HCT116 (cell line): Measurements from ENCODE around the gene CACNA1F. TPM values are rescaled to one million over a fixed set of nuclear protein-coding genes. Genes with fewer than 3 reads are reported as not detected.

Source experiments
- ATAC-seq: fragments of 200-7000 bp; cut with Tn5 transposase; 2 replicates; pipeline ENCODE4 v1.9.1; 2020; ENCODE audit warnings: mild to moderate bottlenecking, moderate library complexity
- BruUV-seq: library from RNA; stranded (reverse); fragments of 400-500 nt; replicated peaks from 2 replicates; lab custom pipeline; 2021; lab: Mats Ljungman, UMichigan
- CTCF ChIA-PET: fragments of 300-600 bp; sonication (Branson Sonifier 250); formaldehyde crosslinking; loops from one replicate; lab custom pipeline; 2021; ENCODE audit warnings: antibody characterized with exemption; lab: Charles Lee
- POLR2A ChIA-PET: fragments of 300-600, 350-600 bp; sonication (Branson Sonifier 250); formaldehyde crosslinking; loops from one replicate; lab custom pipeline; 2021; ENCODE audit warnings: antibody characterized with exemption; lab: Charles Lee
- RAD21 ChIA-PET, 2 experiments: fragments of 300-600 bp; sonication (Branson Sonifier 250); formaldehyde crosslinking; loops; one replicate each; lab custom pipeline; 2023; ENCODE audit warnings: low total read pairs in 2 of 2; ENCODE audit not compliant: uncharacterized antibody in 2 of 2, unreplicated experiment in 2 of 2, low non-redundant PET in 1 of 2; lab: Charles Lee
- DNase-seq: peaks from one replicate; pipeline ENCODE4 v3.0.0-alpha.2; 2010; ENCODE audit warnings: low read depth, low spot score
- H2AFZ ChIP-seq: fragments of 200-600 bp; shearing (Covaris generic), sonication (generic); 2 replicates; pipeline ENCODE4 v1.6.1; 2017; ENCODE audit warnings: low read depth, mixed run types, mixed read lengths, antibody characterized with exemption, low read length; ENCODE audit not compliant: poor library complexity, severe bottlenecking
- H3K27ac ChIP-seq: 2 replicates; pipeline ENCODE4 v1.5.1; 2012; ENCODE audit warnings: low read depth, low read length
- H3K27me3 ChIP-seq: fragments of 200-600 bp; sonication (generic); 2 replicates; pipeline ENCODE4 v1.6.1; 2016; ENCODE audit warnings: mixed run types, low read length, mixed read lengths; ENCODE audit not compliant: insufficient read depth
- H3K36me3 ChIP-seq, 2 experiments: fragments of 200-500 bp in 1 of 2; fragments of 200-600 bp in 1 of 2; sonication (Bioruptor generic) in 1 of 2; sonication (generic) in 1 of 2; 2 replicates each; pipeline versions ENCODE4 v1.5.1 to v1.6.1; 2014 to 2016; ENCODE audit warnings: low read length in 2 of 2, inconsistent platforms in 1 of 2, mixed read lengths in 1 of 2, mixed run types in 1 of 2; ENCODE audit not compliant: insufficient read depth in 2 of 2, control insufficient read depth in 1 of 2
- H3K4me1 ChIP-seq, 2 experiments: fragments of 200-600 bp in 1 of 2; sonication (generic) in 1 of 2; 2 replicates each; pipeline versions ENCODE4 v1.5.1 to v1.6.1; 2012 to 2017; ENCODE audit warnings: low read length in 2 of 2, inconsistent platforms in 1 of 2, mild to moderate bottlenecking in 1 of 2, mixed read lengths in 1 of 2, mixed run types in 1 of 2, moderate library complexity in 1 of 2; ENCODE audit not compliant: insufficient read depth in 2 of 2, control insufficient read depth in 1 of 2
- H3K4me2 ChIP-seq: fragments of 200-600 bp; sonication (generic); 2 replicates; pipeline ENCODE4 v1.6.1; 2017; ENCODE audit warnings: mixed run types, low read length, mixed read lengths
- H3K4me3 ChIP-seq, 2 experiments: fragments of 200-600 bp in 1 of 2; sonication (generic) in 1 of 2; replicated peaks in 1 of 2; 2 replicates each; pipeline ENCODE4 v1.5.1; 2011 to 2016; ENCODE audit warnings: low read length in 2 of 2, control low read depth in 1 of 2, low read depth in 1 of 2, mild to moderate bottlenecking in 1 of 2, mixed read lengths in 1 of 2, mixed run types in 1 of 2
- H3K79me2 ChIP-seq: fragments of 200-600 bp; sonication (generic); 2 replicates; pipeline ENCODE4 v1.6.1; 2017; ENCODE audit warnings: mild to moderate bottlenecking, mixed run types, low read length, moderate library complexity, mixed read lengths; ENCODE audit not compliant: insufficient read depth
- H3K9ac ChIP-seq: fragments of 200-600 bp; sonication (generic); 2 replicates; pipeline ENCODE4 v1.6.1; 2016; ENCODE audit warnings: low read length, mixed read lengths
- H3K9me2 ChIP-seq: fragments of 200-600 bp; sonication (generic), shearing (Covaris generic); 2 replicates; pipeline ENCODE4 v1.6.1; 2017; ENCODE audit warnings: mixed run types, mild to moderate bottlenecking, moderate library complexity; ENCODE audit not compliant: insufficient read depth
- H3K9me3 ChIP-seq, 2 experiments: fragments of 200-500 bp in 1 of 2; fragments of 200-600 bp in 1 of 2; sonication (Bioruptor generic) in 1 of 2; sonication (generic) in 1 of 2; 2 replicates each; pipeline ENCODE4 v1.6.1; 2014 to 2017; ENCODE audit warnings: low read length in 2 of 2, mixed read lengths in 2 of 2, inconsistent platforms in 1 of 2, low read depth in 1 of 2, mild to moderate bottlenecking in 1 of 2, mixed run types in 1 of 2, moderate library complexity in 1 of 2; ENCODE audit not compliant: control insufficient read depth in 1 of 2, insufficient read depth in 1 of 2
- H4K20me1 ChIP-seq: fragments of 200-600 bp; sonication (generic), shearing (Covaris generic); 2 replicates; pipeline ENCODE4 v1.6.1; 2017; ENCODE audit warnings: mixed run types, mild to moderate bottlenecking, moderate library complexity; ENCODE audit not compliant: insufficient read depth
- CBX3 ChIP-seq: IDR thresholded peaks from 2 replicates; pipeline ENCODE4 v1.6.1; 2012; ENCODE audit warnings: low read depth
- CEBPB ChIP-seq: IDR thresholded peaks from 2 replicates; pipeline ENCODE4 v1.6.1; 2012; ENCODE audit warnings: low read depth
- CTCF ChIP-seq, 3 experiments: fragments of 200-600 bp in 1 of 3; sonication (generic) in 1 of 3; IDR thresholded peaks in 2 of 3; conservative IDR thresholded peaks in 1 of 3; 2 replicates each; pipeline ENCODE4 v1.5.1; 2012 to 2017; ENCODE audit warnings: low read depth in 2 of 3, low read length in 2 of 3, antibody characterized with exemption in 1 of 3, borderline replicate concordance in 1 of 3, control low read depth in 1 of 3, mild to moderate bottlenecking in 1 of 3, mixed read lengths in 1 of 3, mixed run types in 1 of 3, moderate library complexity in 1 of 3; ENCODE audit not compliant: insufficient read depth in 1 of 3
- EGR1 ChIP-seq: IDR thresholded peaks from 2 replicates; pipeline ENCODE4 v1.6.1; 2012; ENCODE audit warnings: low read depth
- ELF1 ChIP-seq: IDR thresholded peaks from 2 replicates; pipeline ENCODE4 v1.6.1; 2012; ENCODE audit warnings: low read depth, borderline replicate concordance
- EZH2 ChIP-seq: fragments of 200-600 bp; sonication (generic); IDR thresholded peaks from 2 replicates; pipeline ENCODE4 v1.6.1; 2017; ENCODE audit warnings: antibody characterized with exemption, mixed run types
- FOSL1 ChIP-seq: IDR thresholded peaks from 2 replicates; pipeline ENCODE4 v1.6.1; 2012; ENCODE audit warnings: low read depth
- JUND ChIP-seq: IDR thresholded peaks from 2 replicates; pipeline ENCODE4 v1.6.1; 2012
- POLR2A ChIP-seq: IDR thresholded peaks from 2 replicates; pipeline ENCODE4 v1.7.0; 2011; ENCODE audit warnings: borderline replicate concordance; ENCODE audit not compliant: insufficient read depth, insufficient read length; ENCODE audit errors: extremely low read depth
- POLR2AphosphoS5 ChIP-seq: IDR thresholded peaks from 2 replicates; pipeline ENCODE4 v1.6.1; 2011; ENCODE audit warnings: mild to moderate bottlenecking, low read depth, low read length, moderate library complexity
- RAD21 ChIP-seq: IDR thresholded peaks from 2 replicates; pipeline ENCODE4 v1.6.1; 2012; ENCODE audit warnings: low read depth, mild to moderate bottlenecking
- SP1 ChIP-seq: IDR thresholded peaks from 2 replicates; pipeline ENCODE4 v1.6.1; 2012; ENCODE audit warnings: low read depth
- SRF ChIP-seq: IDR thresholded peaks from 2 replicates; pipeline ENCODE4 v1.6.1; 2012; ENCODE audit warnings: low read depth
- YY1 ChIP-seq: IDR thresholded peaks from 2 replicates; pipeline ENCODE4 v1.6.1; 2011; ENCODE audit warnings: low read length, low read depth, moderate library complexity, mild to moderate bottlenecking; ENCODE audit not compliant: insufficient replicate concordance; ENCODE audit errors: extremely low read depth
- ZBTB33 ChIP-seq: IDR thresholded peaks from 2 replicates; pipeline ENCODE4 v1.6.1; 2011; ENCODE audit warnings: mild to moderate bottlenecking, low read length, moderate library complexity; ENCODE audit not compliant: insufficient replicate concordance; ENCODE audit errors: extremely low read depth
- ZFX ChIP-seq: fragments of 450-650 bp; IDR thresholded peaks from 2 replicates; pipeline ENCODE4 v1.6.1; 2017
- ZNF274 ChIP-seq: fragments of 200-500 bp; sonication (Bioruptor generic); IDR thresholded peaks from 2 replicates; pipeline ENCODE4 v1.6.1; 2014; ENCODE audit warnings: mild to moderate bottlenecking, low read depth, low read length, inconsistent platforms
- intact Hi-C: fragments of 100-400 bp; cut with micrococcal nuclease; formaldehyde crosslinking; loops from 2 replicates; pipeline ENCODE4 v1.10.0; 2022
- total RNA-seq: library from RNA; stranded (reverse); gene quantifications from one replicate; pipeline ENCODE4 v1.2.1, GENCODE V29; 2021; ENCODE audit not compliant: unreplicated experiment
- TF ChIP-seq, protein P1 (sequence below): IDR thresholded peaks from 2 replicates; pipeline ENCODE4 v1.6.1; 2012
- TF ChIP-seq, protein P2 (sequence below): IDR thresholded peaks from 2 replicates; pipeline ENCODE4 v1.6.1; 2012

The CACNA1F gene
- total RNA-seq, 1 experiment from 2014 or later = not detected

DNA sequence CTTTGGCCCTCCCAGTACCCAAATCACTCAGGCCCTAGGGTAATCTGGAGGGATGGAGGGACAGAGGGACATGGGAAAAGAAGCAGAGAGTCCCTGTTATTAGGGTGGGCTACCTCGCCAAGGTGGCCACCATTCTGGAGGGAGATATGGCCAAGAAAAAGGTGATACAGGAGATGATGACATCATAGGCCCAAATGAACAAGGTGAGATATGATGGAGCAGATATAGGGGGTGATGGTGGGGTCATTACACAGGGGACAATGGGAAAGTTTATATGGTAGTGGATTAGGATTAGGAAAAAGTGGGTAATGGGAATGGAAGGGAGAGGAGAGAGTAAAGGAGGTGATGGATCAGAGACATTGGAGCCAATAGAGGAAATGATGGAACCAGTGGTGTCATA is 20.3 kb downstream of the CACNA1F start:
- no peaks in the 10 kb centered on the region for H4K20me1 ChIP-seq
- H3K27me3 ChIP-seq = no peaks in the 10 kb centered on the region
- no peak for ATAC-seq
- H3K9ac ChIP-seq = no peak overlapping the region
- no peaks in the 10 kb centered on the region for H3K79me2 ChIP-seq
- no peaks in the 10 kb centered on the region for H3K9me3 ChIP-seq
- H2AFZ ChIP-seq = no peak overlapping the region
- H3K4me1 ChIP-seq = no peaks in the 10 kb centered on the region
- POLR2A ChIA-PET = no interaction called here
- no peaks in the 10 kb centered on the region for H3K9me2 ChIP-seq
- H3K4me2 ChIP-seq = no peak overlapping the region
- intact Hi-C loops = no loop called here
- no peak for DNase-seq
- no peak overlapping the region for H3K27ac ChIP-seq
- no TSS peak for BruUV-seq
- TF ChIP-seq YY1 = no peak
- TF ChIP-seq JUND = no peak
- no peak for TF ChIP-seq ZFX
- no peak for TF ChIP-seq SP1
- TF ChIP-seq POLR2AphosphoS5 = no peak
- no peak for TF ChIP-seq CEBPB
- TF ChIP-seq, protein P1, sequence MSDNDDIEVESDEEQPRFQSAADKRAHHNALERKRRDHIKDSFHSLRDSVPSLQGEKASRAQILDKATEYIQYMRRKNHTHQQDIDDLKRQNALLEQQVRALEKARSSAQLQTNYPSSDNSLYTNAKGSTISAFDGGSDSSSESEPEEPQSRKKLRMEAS = no peak
- TF ChIP-seq ZBTB33 = no peak
- no peaks in the 10 kb centered on the region for H3K36me3 ChIP-seq
- CTCF ChIA-PET = no interaction called here
- RAD21 ChIA-PET = no interaction called here
- no peak overlapping the region for H3K4me3 ChIP-seq

- Histone ChIP-seq H3K79me2 (no peaks in the 10 kb centered on the region), H2AFZ (no peak overlapping the region), H3K36me3 (no peaks in the 10 kb centered on the region), H3K9me3 (no peaks in the 10 kb centered on the region), H3K4me3 (no peak overlapping the region), H3K27me3 (no peaks in the 10 kb centered on the region), H3K4me2 (no peak overlapping the region), H4K20me1 (no peaks in the 10 kb centered on the region), H3K9ac (no peak overlapping the region), H3K27ac (no peak overlapping the region), H3K9me2 (no peaks in the 10 kb centered on the region), H3K4me1 (no peaks in the 10 kb centered on the region)
- intact Hi-C loops = no loop called here
- BruUV-seq = no TSS peak
- ChIA-PET CTCF (no interaction called here), POLR2A (no interaction called here), RAD21 (no interaction called here)
- DNase-seq (no peak), ATAC-seq (no peak)
- TF ChIP-seq, protein P2, sequence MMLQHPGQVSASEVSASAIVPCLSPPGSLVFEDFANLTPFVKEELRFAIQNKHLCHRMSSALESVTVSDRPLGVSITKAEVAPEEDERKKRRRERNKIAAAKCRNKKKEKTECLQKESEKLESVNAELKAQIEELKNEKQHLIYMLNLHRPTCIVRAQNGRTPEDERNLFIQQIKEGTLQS = no peak
- no peak for TF ChIP-seq SRF
- no peak for TF ChIP-seq YY1
- no peak for TF ChIP-seq EZH2
- no peak for TF ChIP-seq ELF1
- TF ChIP-seq FOSL1 = no peak
- no peak for TF ChIP-seq RAD21
- no peak for TF ChIP-seq JUND
- TF ChIP-seq CBX3 = no peak
- no peak for TF ChIP-seq CTCF (IDR thresholded peaks at IDR 0.05 in 2 of 3, conservative IDR thresholded peaks at IDR 0.05 in 1 of 3; ENCODE audit: borderline replicate concordance in 1 of 3, insufficient read depth in 1 of 3, low read depth in 2 of 3, low read length in 2 of 3)
- no peak for TF ChIP-seq POLR2AphosphoS5
- no peak for TF ChIP-seq ZNF274
- no peak for TF ChIP-seq EGR1
- no peak for TF ChIP-seq POLR2A
- TF ChIP-seq, protein P1 = no peak
- TF ChIP-seq SP1 = no peak
Observed at GRCh38 chrX:49212209-49212608, 20.9 kb downstream of the CACNA1F start.
